Measurements from ENCODE around the gene TMEM183A. TPM values are rescaled to one million over a fixed set of nuclear protein-coding genes. Genes with fewer than 3 reads are reported as not detected.

The TMEM183A gene
- total RNA-seq, 1 experiment from 2014 or later, result 119 TPM

GRCh38 chr1:202991112-202991511 is 16.1 kb upstream of the TMEM183A start:
- POLR2A ChIA-PET (ENCODE audit: unreplicated experiment), result interaction anchor here (0.6 kb wide), 1 partner anchor 64 kb away, joined by 3 read pairs; no protein-coding TSS in a partner anchor
- Histone ChIP-seq H3K9ac (ENCODE audit: low read length) (no peak overlapping the region), H2AFZ (ENCODE audit: low read length) (no peak overlapping the region), H3K79me2 (ENCODE audit: low read length) (no peaks in the 10 kb centered on the region), H3K9me2 (replicated peaks; ENCODE audit: low read length) (no peaks in the 10 kb centered on the region), H3K4me3 (ENCODE audit: low read length) (no peak overlapping the region), H3K36me3 (ENCODE audit: low read depth, low read length) (no peaks in the 10 kb centered on the region), H3K4me2 (ENCODE audit: low read length) (no peak overlapping the region), H3K27me3 (ENCODE audit: low read length) (peaks cover 61% of the 10 kb centered on the region), H3K4me1 (ENCODE audit: insufficient read depth, low read length) (peaks cover 4% of the 10 kb centered on the region; the same call in 1 of the 2 replicates), H3K9me3 (ENCODE audit: low read length) (no peaks in the 10 kb centered on the region), H3K27ac (ENCODE audit: low read length) (no peak overlapping the region), H3F3A (ENCODE audit: low read length, unreplicated experiment) (no peaks in the 10 kb centered on the region), H4K20me1 (ENCODE audit: low read length) (no peaks in the 10 kb centered on the region)
- TF ChIP-seq EZH2phosphoT487 (IDR thresholded peaks at IDR 0.05; ENCODE audit: borderline replicate concordance, low read length), result no peak
- BruUV-seq (replicated peaks), result no TSS peak
- ATAC-seq (no peak), DNase-seq (no peak)
- intact Hi-C loops (cut with micrococcal nuclease), result no loop called here
- CTCF ChIA-PET, result no interaction called here

- no TSS peak for BruUV-seq (replicated peaks)
- ATAC-seq (no peak), DNase-seq (no peak)
- Histone ChIP-seq H3K4me1 (ENCODE audit: insufficient read depth, low read length) (peaks cover 7% of the 10 kb centered on the region; the same call in 1 of the 2 replicates), H3K4me3 (ENCODE audit: low read length) (no peak overlapping the region), H3K9ac (ENCODE audit: low read length) (no peak overlapping the region), H3K4me2 (ENCODE audit: low read length) (no peak overlapping the region), H3K79me2 (ENCODE audit: low read length) (no peaks in the 10 kb centered on the region), H3K27me3 (ENCODE audit: low read length) (peaks cover 56% of the 10 kb centered on the region), H3K9me2 (replicated peaks; ENCODE audit: low read length) (no peaks in the 10 kb centered on the region), H3K9me3 (ENCODE audit: low read length) (no peaks in the 10 kb centered on the region), H3K27ac (ENCODE audit: low read length) (no peak overlapping the region), H2AFZ (ENCODE audit: low read length) (no peak overlapping the region), H3F3A (ENCODE audit: low read length, unreplicated experiment) (no peaks in the 10 kb centered on the region), H4K20me1 (ENCODE audit: low read length) (no peaks in the 10 kb centered on the region), H3K36me3 (ENCODE audit: low read depth, low read length) (no peaks in the 10 kb centered on the region)
- CTCF ChIA-PET, result no interaction called here
- POLR2A ChIA-PET (ENCODE audit: unreplicated experiment), result interaction anchor here (0.6 to 0.7 kb wide), 2 partner anchors 13 to 22 kb away, joined by 5 read pairs; partner anchors contain the start of gene TMEM183A
- TF ChIP-seq CTCF (conservative IDR thresholded peaks at IDR 0.05; ENCODE audit: low read depth, low read length), result no peak
- TF ChIP-seq EZH2phosphoT487 (IDR thresholded peaks at IDR 0.05; ENCODE audit: borderline replicate concordance, low read length), result no peak
- TF ChIP-seq EZH2 (IDR thresholded peaks at IDR 0.05; ENCODE audit: low read length, unreplicated experiment), result no peak
- intact Hi-C loops (cut with micrococcal nuclease), result loop anchor here (5.0 kb wide), 1 partner anchor 242 kb away; no protein-coding TSS in a partner anchor
Observed at GRCh38 chr1:202994756-202995155, 12.4 kb upstream of the TMEM183A start.

GRCh38 chr1:202998836-202999750 is 8.1 kb upstream of the TMEM183A start:
- POLR2A ChIA-PET (ENCODE audit: unreplicated experiment), result no interaction called here
- TF ChIP-seq EZH2 (IDR thresholded peaks at IDR 0.05; ENCODE audit: low read length, unreplicated experiment) (no peak), CTCF (conservative IDR thresholded peaks at IDR 0.05; ENCODE audit: low read depth, low read length) (peak; percentile 97)
- H3K27ac ChIP-seq (ENCODE audit: low read length), result no peak overlapping the region
- intact Hi-C loops (cut with micrococcal nuclease), result loop anchor here (1.0 to 5.0 kb wide), 5 partner anchors 30 to 247 kb away; partner anchors contain the start of gene RABIF
- ATAC-seq (peak; percentile 69), DNase-seq (peak; percentile 88)
- H3K4me2 ChIP-seq (ENCODE audit: low read length), result peak overlapping the region; percentile 90
- H3K9ac ChIP-seq (ENCODE audit: low read length), result no peak overlapping the region
- no peaks in the 10 kb centered on the region for H3F3A ChIP-seq (ENCODE audit: low read length, unreplicated experiment)
- H3K4me3 ChIP-seq (ENCODE audit: low read length), result peak overlapping the region; percentile 66
- CTCF ChIA-PET, result interaction anchor here (0.7 to 1.0 kb wide), 2 partner anchors 40 to 72 kb away, joined by 3 to 8 read pairs; partner anchors contain the start of gene KLHL12
- peaks cover 27% of the 10 kb centered on the region for H3K27me3 ChIP-seq (ENCODE audit: low read length)
- no peaks in the 10 kb centered on the region for H3K36me3 ChIP-seq (ENCODE audit: low read depth, low read length)
- peaks cover 7% of the 10 kb centered on the region; the same call in 1 of the 2 replicates for H3K4me1 ChIP-seq (ENCODE audit: insufficient read depth, low read length)
- BruUV-seq (replicated peaks), result no TSS peak
- H3K9me2 ChIP-seq (replicated peaks; ENCODE audit: low read length), result no peaks in the 10 kb centered on the region
- no peaks in the 10 kb centered on the region for H4K20me1 ChIP-seq (ENCODE audit: low read length)
- H2AFZ ChIP-seq (ENCODE audit: low read length), result peak overlapping the region; percentile 93
- H3K79me2 ChIP-seq (ENCODE audit: low read length), result no peaks in the 10 kb centered on the region
- H3K9me3 ChIP-seq (ENCODE audit: low read length), result no peaks in the 10 kb centered on the region

Measured in PC-3 (cell line).